Mesenchymal stem cell (in vitro differentiated cells and primary cell): Measurements from ENCODE around the gene ABLIM2.
A peak's percentile ranks its signal among the peaks of the same experiment; 100 is the strongest.

ENCODE experiments used
- DNase-seq: peaks from one replicate; pipeline ENCODE4 v3.0.0-alpha.2; 2013
- H2AFZ ChIP-seq: one replicate; pipeline ENCODE4 v1.6.1; 2013; ENCODE audit warnings: low read depth, mild to moderate bottlenecking, control low read depth, inconsistent platforms, low read length, moderate library complexity
- H2AK5ac ChIP-seq: 2 replicates; pipeline ENCODE4 v1.6.1; 2013; ENCODE audit warnings: low read length, moderate library complexity, mild to moderate bottlenecking, inconsistent platforms; ENCODE audit not compliant: severe bottlenecking
- H2BK120ac ChIP-seq: one replicate; pipeline ENCODE4 v1.6.1; 2013; ENCODE audit warnings: low read depth, mild to moderate bottlenecking, inconsistent platforms, low read length, moderate library complexity
- H2BK12ac ChIP-seq, 2 experiments: one replicate each; pipeline ENCODE4 v1.6.1; 2013; ENCODE audit warnings: inconsistent platforms in 2 of 2, low read length in 2 of 2, mild to moderate bottlenecking in 2 of 2, moderate library complexity in 2 of 2, control low read depth in 1 of 2
- H2BK15ac ChIP-seq: one replicate; pipeline ENCODE4 v1.6.1; 2013; ENCODE audit warnings: mild to moderate bottlenecking, low read depth, inconsistent platforms; ENCODE audit not compliant: poor library complexity, severe bottlenecking
- H2BK5ac ChIP-seq: 2 replicates; pipeline ENCODE4 v1.6.1; 2013; ENCODE audit warnings: low read depth, mild to moderate bottlenecking, low read length, control low read depth, inconsistent platforms; ENCODE audit not compliant: poor library complexity, severe bottlenecking
- H3K14ac ChIP-seq, 2 experiments: one replicate each; pipeline ENCODE4 v1.6.1; 2013; ENCODE audit warnings: inconsistent platforms in 2 of 2, low read length in 2 of 2, control low read depth in 1 of 2, mild to moderate bottlenecking in 1 of 2, moderate library complexity in 1 of 2
- H3K18ac ChIP-seq, 2 experiments: one replicate each; pipeline ENCODE4 v1.6.1; 2013; ENCODE audit warnings: inconsistent platforms in 2 of 2, low read length in 2 of 2, control low read depth in 1 of 2, low read depth in 1 of 2, mild to moderate bottlenecking in 1 of 2
- H3K23ac ChIP-seq, 2 experiments: one replicate each; pipeline ENCODE4 v1.6.1; 2013; ENCODE audit warnings: inconsistent platforms in 2 of 2, low read length in 2 of 2, mild to moderate bottlenecking in 2 of 2, moderate library complexity in 2 of 2, control low read depth in 1 of 2
- H3K27ac ChIP-seq: 2 replicates; pipeline ENCODE4 v1.5.1; 2013; ENCODE audit warnings: mild to moderate bottlenecking, moderate library complexity, low read length, control low read depth, inconsistent platforms; ENCODE audit not compliant: poor library complexity, severe bottlenecking
- H3K27me3 ChIP-seq, 2 experiments: 2 replicates each; pipeline versions ENCODE4 v1.6.1 to v1.7.0; 2013; ENCODE audit warnings: low read length in 2 of 2, mild to moderate bottlenecking in 2 of 2, moderate library complexity in 2 of 2, control low read depth in 1 of 2, inconsistent platforms in 1 of 2; ENCODE audit not compliant: control insufficient read depth in 1 of 2, insufficient read depth in 1 of 2
- H3K36me3 ChIP-seq, 2 experiments: 2 replicates each; pipeline versions ENCODE4 v1.6.1 to v1.7.0; 2013; ENCODE audit warnings: low read length in 2 of 2, control low read depth in 1 of 2, inconsistent platforms in 1 of 2, low read depth in 1 of 2, mild to moderate bottlenecking in 1 of 2; ENCODE audit not compliant: insufficient read depth in 2 of 2, control insufficient read depth in 1 of 2
- H3K4ac ChIP-seq, 2 experiments: one replicate each; pipeline ENCODE4 v1.6.1; 2013; ENCODE audit warnings: inconsistent platforms in 2 of 2, low read length in 2 of 2, mild to moderate bottlenecking in 2 of 2, moderate library complexity in 2 of 2, control low read depth in 1 of 2, low read depth in 1 of 2
- H3K4me1 ChIP-seq: 2 replicates; pipeline ENCODE4 v1.6.1; 2013; ENCODE audit warnings: low read depth, low read length, control low read depth; ENCODE audit not compliant: control insufficient read depth, insufficient read depth
- H3K4me2 ChIP-seq: 2 replicates; pipeline ENCODE4 v1.6.1; 2013; ENCODE audit warnings: low read length, mild to moderate bottlenecking, inconsistent platforms; ENCODE audit not compliant: poor library complexity, severe bottlenecking
- H3K4me3 ChIP-seq, 2 experiments: 2 replicates each; pipeline versions ENCODE4 v1.5.1 to v1.7.0; 2013; ENCODE audit warnings: low read length in 2 of 2, mild to moderate bottlenecking in 2 of 2, control low read depth in 1 of 2, low read depth in 1 of 2; ENCODE audit not compliant: insufficient read depth in 1 of 2
- H3K79me1 ChIP-seq: replicated peaks from 2 replicates; pipeline ENCODE4 v1.6.1; 2013; ENCODE audit warnings: mild to moderate bottlenecking, control low read depth, low read length, inconsistent platforms; ENCODE audit not compliant: poor library complexity, severe bottlenecking
- H3K9ac ChIP-seq: 2 replicates; pipeline ENCODE4 v1.7.0; 2013; ENCODE audit warnings: mild to moderate bottlenecking, low read length, moderate library complexity
- H3K9me3 ChIP-seq: 2 replicates; pipeline ENCODE4 v1.7.0; 2013; ENCODE audit warnings: mild to moderate bottlenecking, low read length; ENCODE audit not compliant: control insufficient read depth
- H4K8ac ChIP-seq: one replicate; pipeline ENCODE4 v1.6.1; 2013; ENCODE audit warnings: inconsistent platforms, mild to moderate bottlenecking, low read length, moderate library complexity
- H4K91ac ChIP-seq: one replicate; pipeline ENCODE4 v1.6.1; 2013; ENCODE audit warnings: mild to moderate bottlenecking, low read length, inconsistent platforms
- WGBS: methylation state at CpG from one replicate; pipeline ENCODE4 v1.1.7; 2013; ENCODE audit warnings: mixed read lengths; 5-methylcytosine and 5-hydroxymethylcytosine counted together

The ABLIM2 gene

DNA sequence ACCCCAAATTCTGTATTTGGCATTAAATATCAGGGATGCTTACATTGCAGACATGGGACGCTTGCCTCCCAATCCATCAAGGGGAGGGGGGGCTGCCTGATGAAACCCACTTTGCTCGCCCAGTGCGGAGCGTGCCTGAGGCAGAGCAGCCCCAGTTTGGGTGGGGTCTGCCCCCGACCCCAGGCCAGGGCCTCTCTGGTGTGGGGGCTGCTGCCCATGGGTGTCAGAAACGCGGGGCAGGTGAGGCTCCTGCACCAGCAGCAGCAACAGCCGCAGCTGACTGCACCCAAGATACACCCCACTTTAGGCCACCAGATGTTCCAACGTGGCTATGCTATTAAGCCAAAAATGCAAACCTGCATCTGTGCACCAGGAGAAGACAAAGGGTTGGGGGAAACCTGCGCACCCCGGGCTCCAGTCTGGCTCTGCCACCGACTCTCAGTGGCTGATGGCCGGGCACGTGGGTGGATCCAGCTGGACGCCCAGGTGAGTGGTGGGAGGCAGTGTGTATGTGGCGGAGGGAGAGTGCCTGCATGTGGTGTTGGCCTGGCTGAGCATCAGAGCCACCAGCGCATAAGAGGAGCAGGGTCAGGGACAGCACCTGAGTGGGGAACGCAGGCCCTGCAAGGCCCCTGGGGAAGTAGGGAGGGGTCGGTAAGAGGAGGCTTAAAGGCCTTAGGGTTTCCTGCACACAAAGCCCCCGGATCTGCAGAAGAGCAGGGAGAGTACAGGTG is 86.2 kb downstream of the ABLIM2 start:
- H2BK12ac ChIP-seq = no peak overlapping the region
- H2BK5ac ChIP-seq = no peak overlapping the region
- H3K4me3 ChIP-seq = no peak overlapping the region
- no peaks in the 10 kb centered on the region for H3K36me3 ChIP-seq
- H3K9ac ChIP-seq = no peak overlapping the region
- H3K18ac ChIP-seq = no peak overlapping the region
- H2AFZ ChIP-seq = no peak overlapping the region
- H3K14ac ChIP-seq = no peak overlapping the region
- H3K27me3 ChIP-seq = peaks cover 57 to 83% of the 10 kb centered on the region in 2 experiments
- H3K23ac ChIP-seq = no peak overlapping the region
- H4K91ac ChIP-seq = no peak overlapping the region
- DNase-seq = no peak
- H4K8ac ChIP-seq = no peak overlapping the region
- H3K4me2 ChIP-seq = no peak overlapping the region
- H3K79me1 ChIP-seq = no peaks in the 10 kb centered on the region
- no peak overlapping the region for H2BK15ac ChIP-seq
- H2BK120ac ChIP-seq = no peak overlapping the region
- no peaks in the 10 kb centered on the region for H3K4me1 ChIP-seq
- no peak overlapping the region for H3K27ac ChIP-seq
- no peak overlapping the region for H3K4ac ChIP-seq
- H2AK5ac ChIP-seq = no peak overlapping the region
- 86% methylated on average over 18 of the region's 20 CpGs for WGBS
- no peaks in the 10 kb centered on the region for H3K9me3 ChIP-seq

DNA sequence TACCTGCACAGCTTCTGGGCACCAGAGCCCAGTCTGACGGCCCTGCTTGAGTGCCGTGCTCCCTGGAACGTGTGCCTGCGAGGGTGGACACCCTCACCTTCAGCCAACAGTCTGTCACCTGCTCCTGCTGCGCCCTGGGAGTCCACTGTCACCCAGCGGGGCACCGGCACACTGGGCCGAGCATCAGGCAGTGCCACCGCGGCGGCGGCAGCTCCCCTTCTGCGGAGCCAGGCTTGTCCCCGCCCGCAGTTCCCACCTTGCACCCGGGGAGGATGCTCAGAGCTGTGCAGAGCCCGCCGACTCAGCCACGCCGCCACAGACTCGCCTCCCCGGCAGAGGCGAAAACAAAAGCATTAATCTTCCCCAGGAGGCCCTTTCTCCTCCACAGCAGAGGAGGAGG is 86.8 kb downstream of the ABLIM2 start:
- Histone ChIP-seq H4K91ac (no peak overlapping the region), H2BK12ac (no peak overlapping the region)
- WGBS = 81% methylated on average over 23 of the region's 23 CpGs

DNA sequence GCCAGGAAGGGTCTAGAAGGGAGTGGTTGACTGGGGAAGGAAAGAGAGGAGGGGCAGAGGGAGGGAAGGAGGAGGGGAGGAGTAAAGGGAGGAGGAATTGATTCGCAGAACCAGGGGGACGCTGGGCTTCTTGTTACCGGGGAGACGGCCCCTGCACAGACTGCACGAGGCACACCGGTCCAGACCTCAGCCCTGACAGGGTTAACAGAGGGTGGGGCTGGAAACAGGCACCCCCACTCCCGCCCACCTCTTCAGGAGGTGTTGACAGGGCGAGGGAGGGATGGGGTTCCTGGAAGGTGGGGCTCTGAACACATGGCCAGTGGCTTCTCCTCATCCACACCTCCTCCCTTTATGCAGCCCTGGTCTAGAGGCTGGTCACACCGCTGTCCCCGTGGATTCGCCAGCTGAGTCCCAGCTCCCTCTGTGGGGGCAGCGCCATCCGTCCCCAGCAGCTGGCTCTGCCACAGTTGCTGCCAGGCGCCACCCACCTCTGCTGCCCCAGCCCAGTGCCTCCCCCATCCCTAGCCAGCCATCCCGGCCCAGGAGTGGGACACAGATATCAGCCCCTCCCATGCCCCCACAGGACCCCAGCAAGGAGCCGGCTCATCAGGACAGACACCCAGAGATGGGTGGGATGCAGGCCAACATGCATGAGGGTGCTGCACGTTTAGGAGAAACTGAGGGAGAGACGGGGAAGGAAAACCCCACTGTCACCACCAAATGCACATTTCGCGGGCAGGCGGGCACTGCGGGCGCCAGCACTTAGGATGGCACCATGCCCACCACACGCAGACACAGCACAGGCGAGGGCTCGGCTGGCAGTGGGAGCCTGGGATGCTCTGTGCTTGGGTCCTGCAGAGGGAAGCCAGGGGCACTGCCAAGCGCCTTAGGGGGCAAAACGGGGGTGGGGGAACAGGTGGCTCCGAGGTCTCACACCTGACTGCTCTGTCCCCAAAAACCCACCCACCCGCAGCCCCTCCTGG is 87.6 kb downstream of the ABLIM2 start:
- H3K4ac ChIP-seq = no peak overlapping the region
- DNase-seq = no peak
- no peaks in the 10 kb centered on the region for H3K36me3 ChIP-seq
- no peaks in the 10 kb centered on the region for H3K79me1 ChIP-seq
- H4K91ac ChIP-seq = no peak overlapping the region
- no peak overlapping the region for H2BK120ac ChIP-seq
- H3K23ac ChIP-seq = no peak overlapping the region
- H3K4me1 ChIP-seq = no peaks in the 10 kb centered on the region
- WGBS = 81% methylated on average over 27 of the region's 30 CpGs
- H2BK12ac ChIP-seq = no peak overlapping the region
- no peak overlapping the region for H2AK5ac ChIP-seq
- peak overlapping the region in 1 of 2 experiments; percentile 7 for H3K14ac ChIP-seq
- no peak overlapping the region for H2AFZ ChIP-seq
- H4K8ac ChIP-seq = no peak overlapping the region
- H3K4me3 ChIP-seq = no peak overlapping the region
- H3K27me3 ChIP-seq = peaks cover 48 to 85% of the 10 kb centered on the region in 2 experiments
- H3K9ac ChIP-seq = no peak overlapping the region
- H3K4me2 ChIP-seq = no peak overlapping the region
- no peak overlapping the region for H2BK5ac ChIP-seq
- no peak overlapping the region for H3K27ac ChIP-seq
- H2BK15ac ChIP-seq = no peak overlapping the region
- no peak overlapping the region for H3K18ac ChIP-seq
- H3K9me3 ChIP-seq = peaks cover 5% of the 10 kb centered on the region

More for the DNA sequence above, 86.8 kb downstream of the ABLIM2 start:
- H3K4me1 ChIP-seq = no peaks in the 10 kb centered on the region
- H3K4me3 ChIP-seq = no peak overlapping the region
- no peaks in the 10 kb centered on the region for H3K79me1 ChIP-seq
- no peak overlapping the region for H3K18ac ChIP-seq
- H2BK120ac ChIP-seq = no peak overlapping the region
- no peak overlapping the region for H3K14ac ChIP-seq
- peaks cover 53 to 84% of the 10 kb centered on the region in 2 experiments for H3K27me3 ChIP-seq
- no peak overlapping the region for H4K8ac ChIP-seq
- H2BK15ac ChIP-seq = no peak overlapping the region
- H3K9me3 ChIP-seq = peaks cover 2% of the 10 kb centered on the region
- no peak overlapping the region for H3K4ac ChIP-seq
- DNase-seq = no peak
- no peak overlapping the region for H3K9ac ChIP-seq
- H3K36me3 ChIP-seq = no peaks in the 10 kb centered on the region
- H3K27ac ChIP-seq = no peak overlapping the region
- H2BK5ac ChIP-seq = no peak overlapping the region
- no peak overlapping the region for H3K4me2 ChIP-seq
- H3K23ac ChIP-seq = no peak overlapping the region
- H2AFZ ChIP-seq = no peak overlapping the region
- no peak overlapping the region for H2AK5ac ChIP-seq
